Nephron (organoid): ENCODE measurements around the gene SHB.

Experiments
- H3K27ac Mint-ChIP-seq, 3 experiments: 2 replicates each; pipeline ENCODE4 v1.8.0; 2020; ENCODE audit warnings: mixed read lengths in 3 of 3, mild to moderate bottlenecking in 2 of 3, moderate library complexity in 1 of 3
- H3K27me3 Mint-ChIP-seq: 2 replicates; pipeline ENCODE4 v1.8.0; 2021; ENCODE audit warnings: low read depth, mild to moderate bottlenecking, moderate library complexity, mixed read lengths
- H3K36me3 Mint-ChIP-seq: 2 replicates; pipeline ENCODE4 v1.8.0; 2020; ENCODE audit warnings: low read depth, mixed read lengths
- H3K4me1 Mint-ChIP-seq: 2 replicates; pipeline ENCODE4 v1.8.0; 2020; ENCODE audit warnings: mixed read lengths
- H3K4me3 Mint-ChIP-seq, 3 experiments: 2 replicates each; pipeline ENCODE4 v1.8.0; 2020; ENCODE audit warnings: mild to moderate bottlenecking in 3 of 3, mixed read lengths in 3 of 3, moderate library complexity in 2 of 3
- H3K9me3 Mint-ChIP-seq: 2 replicates; pipeline ENCODE4 v1.8.0; 2020; ENCODE audit warnings: mixed read lengths
- CTCF ChIP-seq, 3 experiments: fragments of 200-600 bp; sonication (generic); IDR thresholded peaks; one replicate each; pipeline ENCODE4 v1.5.0; 2021; ENCODE audit warnings: antibody characterized with exemption in 3 of 3; ENCODE audit not compliant: unreplicated experiment in 3 of 3

The SHB gene

GRCh38 chr9:37972351-37972848, 96.6 kb downstream of the SHB start:
- peak in 2 of 3 experiments; percentile 13 to 17 for TF ChIP-seq CTCF (IDR thresholded peaks at IDR 0.05; ENCODE audit: unreplicated experiment in 3 of 3)
- Mint-ChIP-seq H3K27me3 (no peaks in the 10 kb centered on the region), H3K4me1 (peaks cover 21% of the 10 kb centered on the region), H3K36me3 (peaks cover 9% of the 10 kb centered on the region), H3K27ac (peak overlapping the region; percentile 18 to 57 (median 44)), H3K9me3 (no peaks in the 10 kb centered on the region), H3K4me3 (no peak overlapping the region)

GRCh38 chr9:37971691-37972090, 97.3 kb downstream of the SHB start:
- peaks cover 9% of the 10 kb centered on the region for H3K36me3 Mint-ChIP-seq

GRCh38 chr9:37971108-37971459, 97.9 kb downstream of the SHB start:
- Mint-ChIP-seq H3K27ac (peak overlapping the region in 2 of 3 experiments; percentile 9 to 60), H3K27me3 (no peaks in the 10 kb centered on the region), H3K9me3 (no peaks in the 10 kb centered on the region), H3K36me3 (peaks cover 9% of the 10 kb centered on the region), H3K4me1 (peaks cover 17% of the 10 kb centered on the region), H3K4me3 (no peak overlapping the region)
- TF ChIP-seq CTCF (IDR thresholded peaks at IDR 0.05; ENCODE audit: unreplicated experiment in 3 of 3) = no peak

More at GRCh38 chr9:37971691-37972090, 97.3 kb downstream of the SHB start:
- Mint-ChIP-seq H3K4me3 (no peak overlapping the region), H3K27me3 (no peaks in the 10 kb centered on the region), H3K27ac (peak overlapping the region in 1 of 3 experiments; percentile 60), H3K9me3 (no peaks in the 10 kb centered on the region), H3K4me1 (peaks cover 17% of the 10 kb centered on the region)
- TF ChIP-seq CTCF (IDR thresholded peaks at IDR 0.05; ENCODE audit: unreplicated experiment in 3 of 3) = no peak

GRCh38 chr9:37970301-37971107, 98.5 kb downstream of the SHB start:
- peaks cover 22% of the 10 kb centered on the region for H3K4me1 Mint-ChIP-seq
- no peaks in the 10 kb centered on the region for H3K9me3 Mint-ChIP-seq
- no peak for TF ChIP-seq CTCF (IDR thresholded peaks at IDR 0.05; ENCODE audit: unreplicated experiment in 3 of 3)
- no peak overlapping the region for H3K4me3 Mint-ChIP-seq
- H3K27ac Mint-ChIP-seq = peak overlapping the region in 1 of 3 experiments; percentile 63
- H3K36me3 Mint-ChIP-seq = peaks cover 9% of the 10 kb centered on the region
- H3K27me3 Mint-ChIP-seq = no peaks in the 10 kb centered on the region

GRCh38 chr9:37969558-37970300, 99.3 kb downstream of the SHB start:
- no peak for TF ChIP-seq CTCF (IDR thresholded peaks at IDR 0.05; ENCODE audit: unreplicated experiment in 3 of 3)
- Mint-ChIP-seq H3K36me3 (peaks cover 9% of the 10 kb centered on the region), H3K27ac (peak overlapping the region in 2 of 3 experiments; percentile 11 to 63), H3K4me1 (peaks cover 26% of the 10 kb centered on the region), H3K4me3 (no peak overlapping the region), H3K9me3 (no peaks in the 10 kb centered on the region), H3K27me3 (no peaks in the 10 kb centered on the region)
